Occipital lobe (tissue), 2 donors: ENCODE measurements around the gene CRIM1. TPM values are rescaled to one million over a fixed set of nuclear protein-coding genes. Genes with fewer than 3 reads are reported as not detected.

ENCODE experiments used
- DNase-seq: peaks from one replicate; lab custom pipeline; 2025; lab: John Stamatoyannopoulos, UW
- total RNA-seq: library from RNA; depleted of rRNA; stranded (reverse); fragments of >200 nt; gene quantifications from one replicate; pipeline ENCODE4 v1.2.3, GENCODE V29; 2014

The CRIM1 gene
- total RNA-seq, 1 donor from 2014 or later, result 105 TPM

- DNase-seq, result no peak
Measured at GRCh38 chr2:36373149-36373926, 17.8 kb downstream of the CRIM1 start.

GRCh38 chr2:36374585-36374984 is 19.0 kb downstream of the CRIM1 start:
- DNase-seq, result no peak

- peak; percentile 25 for DNase-seq
Measured at GRCh38 chr2:36376319-36376765, 20.8 kb downstream of the CRIM1 start.

GRCh38 chr2:36376992-36377738 is 21.6 kb downstream of the CRIM1 start:
- no peak for DNase-seq

GRCh38 chr2:36379710-36380448 is 24.3 kb downstream of the CRIM1 start:
- DNase-seq, result no peak

GRCh38 chr2:36380624-36381481 is 25.3 kb downstream of the CRIM1 start:
- DNase-seq, result no peak

- no peak for DNase-seq
Measured at GRCh38 chr2:36381993-36382392, 26.4 kb downstream of the CRIM1 start.

- DNase-seq, result no peak
Measured at GRCh38 chr2:36382472-36382871, 26.9 kb downstream of the CRIM1 start.

- no peak for DNase-seq
Measured at GRCh38 chr2:36383726-36384125, 28.1 kb downstream of the CRIM1 start.

GRCh38 chr2:36384454-36384853 is 28.9 kb downstream of the CRIM1 start:
- no peak for DNase-seq

GRCh38 chr2:36385603-36386002 is 30.0 kb downstream of the CRIM1 start:
- no peak for DNase-seq

- DNase-seq, result no peak
Measured at GRCh38 chr2:36387258-36387916, 31.8 kb downstream of the CRIM1 start.

GRCh38 chr2:36388472-36388871 is 32.9 kb downstream of the CRIM1 start:
- no peak for DNase-seq

GRCh38 chr2:36389091-36389564 is 33.5 kb downstream of the CRIM1 start:
- no peak for DNase-seq

- DNase-seq, result no peak
Measured at GRCh38 chr2:36389577-36389976, 34.0 kb downstream of the CRIM1 start.

- no peak for DNase-seq
Measured at GRCh38 chr2:36392571-36393255, 37.1 kb downstream of the CRIM1 start.

- no peak for DNase-seq
Measured at GRCh38 chr2:36393738-36394256, 38.2 kb downstream of the CRIM1 start.

GRCh38 chr2:36394804-36395203 is 39.2 kb downstream of the CRIM1 start:
- no peak for DNase-seq

GRCh38 chr2:36395866-36396265 is 40.3 kb downstream of the CRIM1 start:
- DNase-seq, result no peak
